GM21381 (cell line): ENCODE results near the gene TMEFF1.

Experiments
- ATAC-seq: cut with Tn5 transposase; IDR thresholded peaks from one replicate; pipeline ENCODE4 v1.9.1; 2021; ENCODE audit warnings: mild to moderate bottlenecking, moderate library complexity; ENCODE audit not compliant: unreplicated experiment

TMEFF1 gene

GRCh38 chr9:100567856-100568255 lies 94.9 kb downstream of the TMEFF1 start:
- no peak for ATAC-seq

- ATAC-seq, result no peak
Measured at GRCh38 chr9:100573655-100574260, 100.8 kb downstream of the TMEFF1 start.

- no peak for ATAC-seq
Measured at GRCh38 chr9:100575006-100575405, 102.1 kb downstream of the TMEFF1 start.

GRCh38 chr9:100575765-100576386 lies 102.9 kb downstream of the TMEFF1 start:
- ATAC-seq, result no peak

GRCh38 chr9:100577776-100578448 lies 105.0 kb downstream of the TMEFF1 start, which contains the start of gene CAVIN4:
CAVIN4 (plus strand) TSS chr9:100578079; CDS start chr9:100578144, 65 bp downstream.
- no peak for ATAC-seq

GRCh38 chr9:100578610-100579009 lies 105.7 kb downstream of the TMEFF1 start:
- ATAC-seq, result no peak

GRCh38 chr9:100579665-100580064 lies 106.7 kb downstream of the TMEFF1 start:
- ATAC-seq, result no peak

- no peak for ATAC-seq
Measured at GRCh38 chr9:100580257-100580656, 107.3 kb downstream of the TMEFF1 start.

GRCh38 chr9:100581081-100581480 lies 108.1 kb downstream of the TMEFF1 start:
- ATAC-seq, result no peak

- ATAC-seq, result no peak
Measured at GRCh38 chr9:100581661-100582060, 108.7 kb downstream of the TMEFF1 start.

- no peak for ATAC-seq
Measured at GRCh38 chr9:100583014-100583802, 110.3 kb downstream of the TMEFF1 start.

GRCh38 chr9:100584951-100585350 lies 112.0 kb downstream of the TMEFF1 start:
- no peak for ATAC-seq

GRCh38 chr9:100586093-100586492 lies 113.1 kb downstream of the TMEFF1 start:
- no peak for ATAC-seq

- no peak for ATAC-seq
Measured at GRCh38 chr9:100587375-100587774, 114.4 kb downstream of the TMEFF1 start.

GRCh38 chr9:100589582-100589981 lies 116.6 kb downstream of the TMEFF1 start:
- no peak for ATAC-seq

- no peak for ATAC-seq
Measured at GRCh38 chr9:100590481-100590880, 117.5 kb downstream of the TMEFF1 start.

- no peak for ATAC-seq
Measured at GRCh38 chr9:100591139-100591538, 118.2 kb downstream of the TMEFF1 start.

- ATAC-seq, result no peak
Measured at GRCh38 chr9:100591639-100592412, 118.9 kb downstream of the TMEFF1 start.

GRCh38 chr9:100595391-100596199 lies 122.6 kb downstream of the TMEFF1 start:
- ATAC-seq, result peak; percentile 37

GRCh38 chr9:100597236-100597635 lies 124.3 kb downstream of the TMEFF1 start:
- no peak for ATAC-seq
